HG03460 (cell line): Measurements from ENCODE around the gene LUZP1.

ENCODE experiments used
- ATAC-seq: cut with Tn5 transposase; IDR thresholded peaks from one replicate; pipeline ENCODE4 v1.9.1; 2021; ENCODE audit not compliant: unreplicated experiment

Gene LUZP1

GRCh38 chr1:23118407-23118806 is 50.2 kb downstream of the LUZP1 start:
- no peak for ATAC-seq

GRCh38 chr1:23116921-23117699 is 51.5 kb downstream of the LUZP1 start:
- ATAC-seq: no peak

- ATAC-seq: no peak
Observed at GRCh38 chr1:23116216-23116836, 52.3 kb downstream of the LUZP1 start.

- ATAC-seq: no peak
Observed at GRCh38 chr1:23114424-23115079, 54.1 kb downstream of the LUZP1 start.

- no peak for ATAC-seq
Observed at GRCh38 chr1:23111600-23112535, 56.8 kb downstream of the LUZP1 start.

- no peak for ATAC-seq
Observed at GRCh38 chr1:23110391-23110790, 58.3 kb downstream of the LUZP1 start.

- no peak for ATAC-seq
Observed at GRCh38 chr1:23108918-23109533, 59.6 kb downstream of the LUZP1 start.

DNA sequence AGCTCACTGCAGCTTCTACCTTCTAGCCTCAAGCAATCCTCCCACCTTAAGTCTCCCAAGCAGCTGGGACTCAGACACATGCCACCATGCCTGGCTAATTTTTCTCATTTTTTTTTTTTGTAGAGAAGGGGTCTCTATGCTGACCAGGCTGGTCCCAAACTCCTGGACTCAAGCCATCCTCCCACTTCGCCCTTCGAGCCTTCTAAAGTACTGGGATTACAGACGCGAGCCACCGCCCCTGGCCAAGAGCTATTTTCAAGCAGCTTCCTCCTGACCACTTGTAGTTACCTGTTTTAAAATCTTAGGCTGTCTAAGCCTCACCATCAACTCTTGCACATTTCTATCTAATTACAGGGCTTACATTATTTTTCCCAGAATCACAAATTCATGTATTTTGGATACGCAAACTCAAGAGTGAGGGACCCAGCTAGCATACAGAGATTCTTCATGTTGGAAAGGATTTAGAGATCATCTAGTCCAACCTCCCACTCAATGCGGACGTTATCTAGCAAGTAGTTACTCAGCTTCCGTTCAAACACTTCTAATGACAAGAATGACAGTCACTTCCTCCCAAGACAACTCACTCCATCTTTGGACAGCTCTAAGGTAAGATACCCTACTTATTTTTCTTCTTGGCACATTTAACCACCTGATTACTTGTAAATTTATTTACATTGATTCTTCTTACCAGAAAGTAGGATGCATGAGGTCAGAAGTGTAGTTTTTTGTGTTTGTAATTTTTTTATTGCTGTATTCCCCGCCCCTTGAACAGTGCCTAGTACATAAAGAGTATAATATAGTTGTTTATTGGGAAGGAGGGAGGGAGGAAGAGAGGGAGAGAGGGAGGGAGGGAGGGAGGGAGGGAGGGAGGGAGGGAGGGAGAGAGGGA is 65.4 kb downstream of the LUZP1 start:
- ATAC-seq: no peak

GRCh38 chr1:23102289-23102688 is 66.4 kb downstream of the LUZP1 start:
- no peak for ATAC-seq

DNA sequence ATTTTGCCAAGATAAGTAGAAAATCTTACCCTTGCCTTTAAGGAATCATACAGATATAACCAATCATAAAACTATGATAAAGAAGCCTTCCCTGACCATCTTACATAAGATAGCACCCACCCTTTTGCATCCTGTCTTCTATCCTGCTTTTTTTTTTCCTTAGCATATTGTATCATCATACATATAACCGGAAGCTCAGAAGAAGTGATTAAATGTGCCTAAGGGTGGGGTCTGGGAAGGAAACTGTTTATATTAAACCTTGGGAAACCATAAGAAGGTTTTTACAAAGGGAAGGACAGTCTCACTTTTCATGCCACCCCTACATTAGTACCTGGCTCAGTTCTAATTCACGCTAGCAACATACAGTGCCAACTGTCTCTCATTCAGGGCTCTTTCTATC is 66.8 kb downstream of the LUZP1 start:
- no peak for ATAC-seq

DNA sequence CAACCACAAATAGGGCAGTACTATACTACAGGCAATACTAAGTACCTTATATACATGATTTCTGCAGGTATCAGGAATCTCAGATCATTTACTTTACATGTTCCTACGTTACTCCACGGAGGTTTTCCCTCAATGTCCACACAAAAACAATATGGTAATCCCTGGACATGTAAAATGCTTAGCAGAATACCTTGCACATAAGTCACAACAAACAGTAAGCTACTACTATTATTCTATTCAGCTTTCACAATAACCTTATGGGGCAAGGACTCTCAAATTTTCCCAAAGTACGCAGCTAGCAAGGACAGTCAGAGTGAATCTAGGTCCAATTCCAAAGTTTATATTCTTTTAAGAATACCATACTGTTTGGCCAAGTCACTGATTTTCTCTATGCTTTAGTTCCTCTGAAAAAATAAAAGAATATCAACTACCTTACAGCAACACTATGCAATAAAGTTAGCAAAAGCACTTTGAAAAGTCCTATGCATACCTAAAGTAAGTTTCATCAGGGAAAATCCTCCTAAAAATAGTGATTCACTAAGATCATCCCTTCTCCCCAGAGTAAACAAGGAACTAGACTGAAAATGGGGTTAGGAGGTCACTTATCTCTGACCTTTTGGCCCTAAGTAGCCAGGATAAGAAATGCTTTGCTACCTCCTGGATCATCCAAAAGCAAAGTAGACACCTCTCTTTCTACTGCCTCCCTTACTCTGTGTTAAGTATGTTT is 67.4 kb downstream of the LUZP1 start:
- ATAC-seq: no peak

- ATAC-seq: no peak
Observed at GRCh38 chr1:23100074-23100748, 68.4 kb downstream of the LUZP1 start.

DNA sequence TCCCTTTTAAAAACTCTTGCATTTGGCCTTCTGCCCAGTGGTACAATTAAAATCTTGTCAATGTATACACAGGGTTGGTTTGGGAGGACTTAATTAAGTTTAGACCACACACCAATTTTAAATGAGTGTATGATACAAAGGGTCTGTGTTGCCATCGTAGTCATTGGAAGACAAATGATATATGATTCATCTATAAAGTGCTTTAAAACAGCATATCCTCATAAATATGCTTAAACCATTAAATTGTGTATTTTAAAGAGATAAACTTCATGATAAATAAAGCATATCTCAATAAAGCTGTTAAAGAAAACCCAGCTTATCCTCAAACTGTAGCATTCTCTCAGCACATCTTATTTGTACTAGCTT is 69.5 kb downstream of the LUZP1 start:
- ATAC-seq: no peak

DNA sequence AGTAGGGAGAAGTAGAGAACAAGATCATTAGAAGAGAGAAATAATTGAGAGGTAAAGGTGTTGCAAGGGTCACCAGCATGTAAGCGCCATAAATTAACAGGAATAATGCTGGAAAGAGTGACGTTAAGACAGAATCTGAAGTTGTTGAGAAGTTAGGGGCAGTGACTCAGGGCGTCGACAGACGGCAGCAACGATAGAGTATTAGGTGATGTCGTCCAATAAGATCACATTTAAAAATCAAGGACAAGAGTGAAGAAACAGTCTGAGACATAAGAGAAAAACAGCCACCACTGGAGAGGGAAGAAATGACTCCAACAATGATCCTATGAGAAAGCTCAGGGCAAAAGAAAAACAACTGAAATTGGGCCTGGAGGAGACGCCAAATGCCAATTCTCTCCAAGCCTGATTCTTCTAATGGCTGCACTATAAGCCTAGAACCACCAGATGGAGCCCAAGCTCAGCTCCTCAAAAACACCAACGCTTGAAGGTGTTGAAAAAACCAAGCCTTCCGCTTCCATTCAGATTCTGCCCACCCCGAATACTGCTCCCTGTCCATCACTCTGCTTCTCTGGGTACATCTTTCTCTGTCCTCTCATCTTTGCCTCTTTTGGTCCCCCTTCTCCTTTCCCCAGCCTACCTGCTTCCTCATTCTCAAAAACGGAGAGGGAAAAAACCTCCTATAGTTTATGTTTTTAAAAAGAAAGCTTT is 70.0 kb downstream of the LUZP1 start:
- no peak for ATAC-seq

GRCh38 chr1:23097316-23097715 is 71.3 kb downstream of the LUZP1 start:
- no peak for ATAC-seq

- ATAC-seq: no peak
Observed at GRCh38 chr1:23092447-23092846, 76.2 kb downstream of the LUZP1 start.

DNA sequence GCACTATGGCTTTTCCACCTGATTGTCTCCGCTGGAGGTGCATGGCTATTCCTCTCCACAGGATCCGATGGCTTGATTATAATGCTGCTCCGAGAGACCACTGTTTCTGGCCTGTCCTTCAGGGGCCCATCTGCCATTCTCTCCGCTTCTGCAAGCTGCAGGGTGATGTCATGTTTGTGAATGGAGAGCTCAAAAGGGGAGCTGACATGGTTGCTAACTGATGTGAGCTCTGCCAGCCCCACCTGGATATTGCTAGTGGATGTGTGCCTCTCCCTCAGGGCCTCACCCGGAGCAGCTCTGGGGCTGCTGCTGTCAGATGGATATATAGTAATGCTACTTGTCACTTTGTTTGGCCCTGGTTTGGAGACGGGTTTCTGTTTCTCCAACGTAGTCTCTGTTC is 77.1 kb downstream of the LUZP1 start:
- no peak for ATAC-seq

DNA sequence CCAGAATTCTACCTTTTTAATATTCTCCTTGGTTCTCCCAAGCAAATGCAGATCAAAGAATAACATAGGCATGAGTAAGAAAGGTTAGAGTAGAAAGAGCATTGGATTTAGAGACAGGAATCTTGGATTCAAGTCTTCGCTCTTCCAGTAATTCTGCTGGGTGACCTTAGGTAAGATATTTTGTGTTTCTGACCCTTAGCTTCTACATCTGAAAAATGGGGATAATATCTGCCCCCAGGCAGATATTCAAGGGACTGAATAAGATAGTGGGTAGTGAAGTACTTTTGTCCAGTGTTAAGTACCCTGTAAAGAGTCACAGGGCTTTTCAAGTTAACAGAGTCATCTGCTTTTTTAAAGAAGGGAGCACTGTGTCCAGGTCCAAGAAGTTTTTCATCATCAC is 78.6 kb downstream of the LUZP1 start:
- ATAC-seq: no peak
